Measurements from ENCODE around the gene CHKB.

Gene CHKB

GRCh38 chr22:50581031-50581949 is 1.4 kb downstream of the CHKB start:
- peak overlapping the region; percentile 72 for H3K4me3 ChIP-seq (ENCODE audit: low read length)
- TF ChIP-seq, protein P1, sequence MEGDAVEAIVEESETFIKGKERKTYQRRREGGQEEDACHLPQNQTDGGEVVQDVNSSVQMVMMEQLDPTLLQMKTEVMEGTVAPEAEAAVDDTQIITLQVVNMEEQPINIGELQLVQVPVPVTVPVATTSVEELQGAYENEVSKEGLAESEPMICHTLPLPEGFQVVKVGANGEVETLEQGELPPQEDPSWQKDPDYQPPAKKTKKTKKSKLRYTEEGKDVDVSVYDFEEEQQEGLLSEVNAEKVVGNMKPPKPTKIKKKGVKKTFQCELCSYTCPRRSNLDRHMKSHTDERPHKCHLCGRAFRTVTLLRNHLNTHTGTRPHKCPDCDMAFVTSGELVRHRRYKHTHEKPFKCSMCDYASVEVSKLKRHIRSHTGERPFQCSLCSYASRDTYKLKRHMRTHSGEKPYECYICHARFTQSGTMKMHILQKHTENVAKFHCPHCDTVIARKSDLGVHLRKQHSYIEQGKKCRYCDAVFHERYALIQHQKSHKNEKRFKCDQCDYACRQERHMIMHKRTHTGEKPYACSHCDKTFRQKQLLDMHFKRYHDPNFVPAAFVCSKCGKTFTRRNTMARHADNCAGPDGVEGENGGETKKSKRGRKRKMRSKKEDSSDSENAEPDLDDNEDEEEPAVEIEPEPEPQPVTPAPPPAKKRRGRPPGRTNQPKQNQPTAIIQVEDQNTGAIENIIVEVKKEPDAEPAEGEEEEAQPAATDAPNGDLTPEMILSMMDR (IDR thresholded peaks at IDR 0.05; ENCODE audit: insufficient read depth, low read depth, low read length, missing control alignments): no peak
- DNase-seq (ENCODE audit: low read depth): no peak

DNA sequence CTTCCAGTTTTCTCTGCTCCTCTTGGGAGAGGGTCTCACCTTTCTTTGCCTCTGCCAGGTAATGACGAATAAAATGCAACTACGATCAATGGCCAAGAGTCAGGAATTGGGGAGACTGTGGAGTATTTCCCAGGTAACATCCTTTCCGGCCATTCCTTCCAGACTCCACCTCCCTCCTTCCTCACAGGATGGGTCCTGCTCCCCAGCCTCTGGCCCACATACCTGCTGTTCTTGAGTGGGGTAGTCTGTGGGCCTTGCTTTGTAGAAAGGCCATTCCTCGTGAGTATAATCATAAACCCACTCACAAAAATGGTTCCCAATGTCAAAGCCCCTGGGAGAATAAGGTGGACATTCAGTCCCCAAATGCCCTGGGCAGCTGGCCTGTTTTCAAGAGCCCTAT is 2.9 kb downstream of the CHKB start:
- no peak for DNase-seq (ENCODE audit: low read depth)
- no peak overlapping the region for H3K4me3 ChIP-seq (ENCODE audit: low read length)
- TF ChIP-seq, protein P1 (IDR thresholded peaks at IDR 0.05; ENCODE audit: insufficient read depth, low read depth, low read length, missing control alignments): no peak

- H3K4me3 ChIP-seq (ENCODE audit: low read length): no peak overlapping the region
- DNase-seq (ENCODE audit: low read depth): no peak
- TF ChIP-seq, protein P1 (IDR thresholded peaks at IDR 0.05; ENCODE audit: insufficient read depth, low read depth, low read length, missing control alignments): no peak
Measured at GRCh38 chr22:50578776-50579310, 3.8 kb downstream of the CHKB start.

GRCh38 chr22:50577987-50578775 is 4.5 kb downstream of the CHKB start, which contains the start of gene CPT1B:
Gene CPT1B (minus strand): TSS chr22:50578427. CDS start chr22:50577915, 512 bp downstream.
- H3K4me3 ChIP-seq (ENCODE audit: low read length): no peak within 1 kb of the TSS
- DNase-seq (ENCODE audit: low read depth): no peak
- TF ChIP-seq, protein P1 (IDR thresholded peaks at IDR 0.05; ENCODE audit: insufficient read depth, low read depth, low read length, missing control alignments): no peak

GRCh38 chr22:50577697-50577986 is 5.0 kb downstream of the CHKB start:
- TF ChIP-seq, protein P1 (IDR thresholded peaks at IDR 0.05; ENCODE audit: insufficient read depth, low read depth, low read length, missing control alignments): no peak
- no peak overlapping the region for H3K4me3 ChIP-seq (ENCODE audit: low read length)
- DNase-seq (ENCODE audit: low read depth): no peak

DNA sequence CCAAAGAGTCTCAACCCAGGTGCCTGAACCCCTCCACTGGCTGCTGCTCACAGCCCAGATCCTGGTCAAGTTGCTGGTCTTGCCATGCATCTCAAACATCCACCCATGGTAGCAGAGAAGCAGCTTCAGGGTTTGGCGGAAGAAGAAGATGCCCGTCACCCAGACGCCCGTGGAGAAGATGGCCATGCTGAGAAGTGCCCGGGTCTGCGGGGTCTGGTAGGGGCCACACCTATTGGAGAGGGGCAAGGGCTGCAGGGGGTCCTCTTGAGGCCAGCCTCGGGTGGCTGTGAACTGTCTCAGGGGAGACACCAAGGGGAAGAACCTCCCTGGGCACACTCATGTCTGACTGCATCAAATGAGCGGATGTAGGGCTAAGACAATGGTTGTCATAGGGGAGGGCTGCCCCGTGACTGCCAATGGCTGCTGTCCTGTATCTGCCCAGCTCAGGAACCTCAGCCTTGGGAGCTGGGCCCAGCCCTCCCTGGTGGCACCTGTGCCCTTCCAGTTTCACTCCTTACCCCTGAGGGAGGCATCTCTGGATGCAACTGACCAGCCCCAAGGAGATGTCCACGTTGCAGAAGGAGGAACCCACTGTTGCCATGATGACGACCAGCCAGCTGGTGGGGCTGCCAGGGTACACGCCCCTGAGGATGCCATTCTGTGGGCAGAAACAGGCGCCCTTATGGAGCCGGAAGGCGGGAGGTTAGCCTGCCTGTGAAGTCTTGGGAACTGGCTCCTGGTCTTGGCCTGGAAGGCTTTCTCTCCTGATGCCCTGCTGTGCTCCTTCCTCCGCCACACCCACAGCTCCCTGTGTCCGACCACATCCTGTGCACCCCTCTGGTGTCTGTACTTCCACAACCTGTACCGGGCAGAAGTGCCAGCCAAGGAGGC is 5.6 kb downstream of the CHKB start:
- no peak overlapping the region for H3K4me3 ChIP-seq (ENCODE audit: low read length)
- DNase-seq (ENCODE audit: low read depth): no peak
- TF ChIP-seq, protein P1 (IDR thresholded peaks at IDR 0.05; ENCODE audit: insufficient read depth, low read depth, low read length, missing control alignments): no peak

Measured in epithelial cell of esophagus (primary cell).